Muscle of arm (tissue), 12 donors: Measurements from ENCODE around the gene C1orf226. TPM values are rescaled to one million over a fixed set of nuclear protein-coding genes. Genes with fewer than 3 reads are reported as not detected.

Experiments
- DNase-seq: peaks from one replicate; pipeline ENCODE4 v3.0.0-alpha.2; 2013
- polyA plus RNA-seq, 12 donors: library from polyadenylated mRNA; unstranded; fragments of 120-200 nt; gene quantifications; one replicate each; pipeline ENCODE4 v1.2.1, GENCODE V29; 2013; ENCODE audit not compliant: insufficient read length in 12 of 12

Gene C1orf226
- polyA plus RNA-seq, 12 donors, result 0.53 to 2.0 (median 1.3) TPM; not detected in 2

DNA sequence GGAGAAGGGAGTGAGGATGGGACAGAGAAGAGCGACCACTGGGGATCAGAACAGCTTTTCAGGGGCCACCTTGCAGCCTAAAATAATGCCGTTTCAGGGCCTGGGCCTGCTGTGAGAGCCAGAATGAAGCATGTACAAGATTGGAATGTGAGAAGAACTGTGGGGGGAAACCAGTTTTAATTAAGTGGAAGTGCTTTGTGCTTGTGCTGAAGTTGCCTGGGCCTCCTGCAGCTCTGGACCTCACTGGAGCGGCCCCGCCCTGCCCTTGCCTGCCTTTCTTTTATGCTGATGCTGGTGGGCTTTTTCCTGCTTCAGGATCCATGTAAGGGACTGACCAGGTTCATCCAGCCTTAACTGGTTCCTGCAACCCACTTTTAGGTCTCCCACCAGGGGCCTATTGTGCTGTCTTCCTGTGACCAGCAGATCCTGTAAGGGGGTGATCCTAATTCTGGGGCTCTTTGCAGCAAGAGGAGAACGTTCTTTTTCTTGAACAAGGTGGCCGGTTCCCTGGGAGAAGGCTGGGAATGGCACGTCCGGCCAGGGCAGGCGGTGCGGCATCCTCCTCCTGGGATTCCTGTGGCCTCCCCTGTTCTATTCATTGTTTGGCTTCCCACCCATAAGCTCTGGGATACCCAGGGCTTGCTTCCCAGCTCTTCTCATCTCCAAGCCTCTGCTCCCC is 3.2 kb downstream of the C1orf226 start:
- DNase-seq, result no peak

DNA sequence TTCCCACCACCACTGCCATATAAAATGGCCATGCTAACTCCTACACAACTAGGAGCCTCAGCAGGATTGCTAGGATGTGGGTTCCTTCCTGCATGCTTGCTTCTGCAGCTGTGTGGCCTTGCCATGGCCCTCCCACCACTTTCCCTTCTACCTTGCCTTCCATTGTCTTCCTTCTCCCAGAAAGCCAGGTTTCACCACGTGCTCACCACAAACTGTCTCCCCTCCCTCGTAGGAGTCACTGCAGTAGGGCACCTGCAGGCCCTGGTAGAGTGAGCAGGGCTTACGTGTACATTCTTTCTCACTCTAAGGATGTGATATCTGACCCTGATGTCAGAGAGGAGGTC is 3.7 kb downstream of the C1orf226 start:
- no peak for DNase-seq

DNA sequence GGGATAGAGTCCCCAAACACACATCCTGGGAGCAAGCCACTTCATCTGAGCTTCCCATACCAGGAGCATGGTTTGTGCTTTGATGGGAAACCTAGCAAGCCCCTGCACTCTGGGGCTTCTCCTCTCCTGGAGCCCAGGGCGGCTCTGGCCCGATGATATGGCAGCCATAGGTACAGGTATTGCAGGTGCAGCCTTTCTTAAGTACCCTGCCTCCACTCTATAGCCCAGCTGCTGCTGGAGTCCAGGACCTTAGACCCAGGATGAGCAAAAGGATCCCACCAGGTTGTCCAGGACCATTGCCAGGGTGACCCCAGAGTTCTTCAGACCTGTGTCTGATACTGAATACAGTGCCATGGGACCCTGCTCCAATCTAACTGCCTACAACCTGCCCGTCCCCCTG is 4.2 kb downstream of the C1orf226 start:
- DNase-seq, result no peak

DNA sequence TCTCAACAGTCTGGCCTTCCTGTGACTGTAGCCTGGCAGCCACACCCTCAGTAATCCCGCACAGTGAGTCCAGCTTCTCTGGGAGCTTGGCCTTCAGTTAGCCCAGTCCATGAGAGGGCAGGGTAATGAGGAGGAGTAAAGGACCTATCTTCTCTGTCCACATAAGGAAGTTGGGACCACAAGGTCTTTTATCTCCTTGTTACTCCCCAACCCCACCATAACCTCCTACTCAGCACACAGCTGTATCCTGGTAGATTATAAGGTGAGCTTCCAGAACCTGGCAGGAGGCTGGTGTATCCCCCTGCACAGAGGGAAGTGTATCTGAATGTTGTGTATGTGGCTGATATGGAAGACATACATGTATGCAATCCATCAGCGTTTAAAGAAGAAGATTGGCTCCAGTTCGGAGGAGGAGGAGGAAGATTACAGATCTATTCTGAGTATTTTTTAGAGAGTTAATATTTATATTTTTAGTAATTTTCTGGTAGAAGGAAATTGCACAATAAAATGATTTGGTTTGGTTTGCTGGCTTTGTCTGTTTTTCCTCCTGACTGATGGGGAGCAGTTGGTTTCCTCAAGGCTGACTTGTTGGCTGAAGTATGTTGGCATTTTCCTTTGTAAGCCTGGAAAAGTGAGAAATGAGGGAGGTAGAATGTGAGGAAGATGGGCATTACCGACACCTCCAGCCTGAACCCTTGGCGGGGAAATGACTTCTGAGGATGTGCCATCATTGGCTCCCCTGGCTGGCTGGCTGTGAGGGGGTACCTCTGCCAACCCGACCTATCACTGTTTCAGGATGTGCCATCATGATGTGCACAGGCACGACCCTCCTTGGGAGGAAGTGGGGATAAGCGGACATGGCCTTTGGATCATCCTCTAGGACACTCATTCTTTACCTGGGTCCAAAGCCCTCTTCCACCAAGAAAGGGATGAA is 5.0 kb downstream of the C1orf226 start:
- no peak for DNase-seq

DNA sequence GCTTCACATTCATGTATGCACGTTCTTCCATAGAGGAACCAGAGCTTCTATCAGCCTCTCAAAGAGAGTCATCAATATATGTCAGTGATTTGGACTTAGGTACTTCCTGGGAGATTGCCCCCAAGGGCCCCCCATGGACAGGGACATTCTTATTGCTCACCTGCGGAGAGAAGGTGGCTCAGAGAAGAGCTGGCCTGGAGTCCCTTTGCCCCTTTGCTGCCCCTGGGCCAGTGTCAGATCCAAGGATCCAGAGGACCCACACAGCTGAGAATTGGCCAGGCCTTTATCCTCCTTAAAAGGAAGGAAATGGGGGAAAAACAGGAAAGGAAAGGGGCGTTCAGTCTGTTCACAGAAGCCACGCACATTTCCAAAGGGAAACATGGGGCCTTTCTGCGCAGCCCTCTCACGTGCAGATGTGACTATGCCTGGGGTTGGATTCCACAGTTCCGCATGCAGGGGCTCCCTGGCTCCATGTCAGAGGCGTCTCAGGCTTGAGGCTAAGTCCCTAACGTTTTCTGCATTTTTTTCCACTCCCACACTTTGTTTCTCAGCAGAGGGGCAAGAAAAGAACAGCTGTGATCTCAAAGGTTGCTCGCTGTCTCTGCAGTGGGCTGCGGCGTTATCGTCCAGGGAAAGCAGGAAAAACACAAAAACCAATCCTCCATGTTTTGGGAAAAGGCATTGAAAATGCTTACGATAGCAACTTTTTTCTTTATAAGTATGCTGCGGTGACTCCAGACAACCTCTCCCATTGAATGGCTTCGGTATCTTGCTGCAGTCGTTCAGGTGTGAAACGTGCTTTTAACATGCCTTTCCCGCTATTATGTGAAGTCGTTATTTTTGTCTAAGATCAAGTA is 5.9 kb downstream of the C1orf226 start:
- DNase-seq, result no peak

DNA sequence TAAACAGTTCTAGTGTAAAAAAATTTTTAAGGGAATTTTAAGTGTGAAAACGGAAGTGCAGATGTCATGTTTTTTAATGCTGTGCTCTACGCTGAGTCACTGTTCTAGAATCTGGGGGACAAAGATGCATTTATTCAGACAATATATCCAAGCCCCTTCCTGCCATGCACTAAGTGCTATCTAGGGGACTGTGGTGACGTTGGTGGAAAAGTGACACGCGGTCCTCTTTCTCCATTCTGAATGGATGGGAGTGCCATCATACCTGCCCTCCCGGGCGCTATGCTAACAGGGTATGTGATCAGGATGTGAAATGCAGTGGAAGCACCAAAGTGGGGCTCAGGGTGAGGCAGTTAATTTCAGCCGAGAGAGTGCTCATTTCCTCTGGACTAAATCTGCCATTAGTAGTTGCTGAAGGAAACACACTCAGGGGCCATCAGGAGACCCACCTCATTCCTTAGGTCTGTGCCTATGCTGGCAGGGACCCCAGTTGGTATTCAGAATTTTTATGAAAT is 6.6 kb downstream of the C1orf226 start:
- no peak for DNase-seq

DNA sequence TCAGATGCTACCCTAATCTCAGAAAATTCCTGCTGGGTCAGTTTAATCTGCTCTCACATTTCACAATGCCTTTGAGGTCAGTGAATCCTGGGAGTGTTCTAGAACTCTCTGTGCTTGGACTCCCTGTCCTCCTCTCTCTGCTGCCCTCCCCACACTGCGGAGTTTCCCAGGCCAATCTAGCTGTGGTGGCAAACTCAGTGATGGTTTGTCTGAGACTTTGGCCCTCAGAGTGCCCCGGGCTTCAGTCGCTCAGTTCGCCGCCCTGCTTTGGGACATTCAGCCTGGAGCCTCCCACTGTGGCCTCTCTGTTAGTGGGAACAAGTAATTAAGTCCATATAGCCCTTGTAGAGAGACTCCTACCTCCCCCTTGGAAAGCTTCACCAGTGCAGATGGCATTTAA is 7.1 kb downstream of the C1orf226 start:
- DNase-seq, result no peak

DNA sequence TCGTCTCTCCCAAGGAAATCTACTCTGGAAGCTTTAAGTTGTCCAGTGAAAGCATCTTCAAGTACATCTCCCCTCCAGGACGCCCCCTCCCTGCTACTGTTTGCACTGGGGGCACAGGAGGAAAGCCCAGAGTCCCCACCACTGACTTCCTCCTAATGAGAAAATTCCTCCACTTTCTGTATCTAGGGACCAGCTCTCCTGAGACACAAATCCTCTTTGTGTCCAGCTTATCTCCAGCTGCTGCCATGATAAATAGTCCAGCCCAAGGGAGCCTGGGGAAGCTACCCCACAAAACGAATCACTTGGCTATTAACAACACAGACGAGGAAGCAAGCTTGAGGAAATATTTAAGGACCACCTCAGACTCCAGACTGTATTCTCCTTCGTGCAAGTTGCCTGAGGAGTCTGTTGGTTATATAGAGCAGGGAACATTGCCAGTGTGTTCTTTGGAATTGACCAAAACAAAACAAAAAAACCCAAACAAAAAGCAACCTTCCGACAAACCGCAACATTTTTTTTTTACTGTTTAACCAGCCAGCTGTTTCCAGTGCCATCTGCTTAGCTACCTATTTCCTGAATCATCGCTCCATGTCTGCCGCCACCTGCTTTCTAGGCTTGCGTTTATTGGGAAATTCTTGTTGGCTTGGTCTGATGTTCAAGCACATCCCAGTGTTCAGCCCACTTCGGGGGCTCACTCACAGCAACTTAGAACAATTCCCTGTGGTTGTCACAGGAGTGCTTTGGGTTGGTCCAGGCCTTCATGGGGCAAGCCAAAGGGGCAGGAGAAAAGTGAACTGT is 7.7 kb downstream of the C1orf226 start:
- no peak for DNase-seq

DNA sequence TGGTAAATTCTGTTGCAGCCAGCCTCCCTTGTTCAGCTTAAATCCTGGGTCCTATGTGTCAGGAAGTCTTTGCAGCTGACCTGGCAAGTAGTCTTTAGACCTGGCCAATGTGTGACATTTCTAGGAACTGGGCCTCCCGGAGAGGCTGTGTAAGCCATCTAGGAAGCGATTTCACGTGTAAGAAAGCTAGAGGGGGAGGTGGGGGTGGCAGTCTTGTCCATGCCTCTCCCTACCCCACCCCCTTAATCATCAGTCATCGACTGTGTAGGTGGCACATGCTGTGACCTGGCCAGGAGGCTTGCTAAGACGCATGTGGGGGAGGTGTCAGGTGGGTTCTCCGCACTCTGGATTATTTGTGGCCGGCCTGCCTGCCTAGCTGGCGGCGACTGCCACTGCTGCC is 8.4 kb downstream of the C1orf226 start:
- DNase-seq, result no peak

DNA sequence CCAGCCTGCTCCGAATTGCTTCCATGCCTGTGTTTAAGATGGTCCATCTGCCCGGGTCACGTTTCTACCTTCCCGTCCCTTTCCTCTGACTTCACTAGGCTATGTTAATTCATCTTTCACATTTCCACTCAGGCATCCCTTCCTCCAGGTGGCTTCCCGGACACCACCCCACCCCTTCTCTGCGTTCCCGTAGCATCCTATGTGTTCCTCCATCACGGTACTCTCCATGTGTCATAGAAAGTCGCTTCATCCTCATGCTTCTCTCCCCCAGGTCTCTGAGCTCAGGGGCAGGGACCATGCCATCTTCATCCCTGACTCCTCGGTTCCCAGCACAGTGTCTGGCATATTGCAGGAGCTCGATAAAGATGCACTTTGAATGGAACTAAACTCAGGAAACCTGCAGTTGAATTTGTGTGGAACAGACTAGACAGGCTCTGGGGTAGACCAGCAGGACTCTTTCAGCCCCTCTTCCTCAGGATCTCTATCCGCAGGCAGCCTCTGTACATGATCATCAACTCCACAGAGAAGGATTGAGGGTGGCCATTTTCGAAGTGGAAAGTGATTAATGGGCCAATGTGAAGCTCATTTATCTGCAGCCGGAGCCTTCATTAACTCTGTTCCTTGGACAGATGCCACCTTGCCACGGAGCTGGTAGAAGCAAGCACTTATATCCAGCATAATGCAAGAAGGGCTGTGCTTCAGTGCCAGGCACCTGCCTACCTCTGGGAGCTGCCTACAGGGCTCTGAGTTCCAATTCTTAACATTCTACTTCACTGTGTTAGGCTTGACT is 9.1 kb downstream of the C1orf226 start:
- DNase-seq, result no peak

DNA sequence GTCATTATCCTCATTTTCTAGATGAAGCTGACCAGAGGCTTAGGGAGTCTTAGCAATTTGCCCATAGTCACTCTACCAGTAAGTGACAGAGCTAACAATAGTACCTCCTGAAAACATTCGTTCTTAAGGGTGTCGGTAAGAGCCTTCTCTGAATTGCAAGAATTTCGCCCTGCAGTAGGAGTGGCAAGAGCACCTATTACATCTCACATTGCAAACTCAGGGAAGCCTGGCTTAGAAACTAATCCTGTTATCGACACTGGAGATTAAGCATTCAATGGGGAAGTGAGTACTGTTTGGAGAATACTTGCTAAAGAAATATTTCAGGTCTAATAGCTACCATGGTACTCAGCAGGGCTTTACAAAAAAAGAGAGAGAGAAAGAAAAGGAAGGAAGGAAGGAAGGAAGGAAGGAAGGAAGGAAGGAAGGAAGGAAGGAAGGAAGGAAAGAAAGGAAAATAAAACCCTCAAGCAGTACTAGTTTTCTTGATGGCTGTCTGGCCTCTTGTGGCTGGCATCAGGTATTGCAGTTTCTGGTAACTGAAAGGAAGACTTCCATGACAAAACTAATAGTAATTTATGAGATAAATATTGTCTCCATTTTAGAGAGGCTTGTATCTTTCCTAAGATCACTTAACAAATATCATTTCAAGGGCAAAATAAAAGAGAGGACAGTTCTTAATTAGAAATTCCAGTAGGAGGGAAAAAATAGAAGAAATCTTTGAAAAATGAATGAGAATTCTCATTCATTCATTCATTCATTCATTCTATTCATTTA is 10.4 kb downstream of the C1orf226 start:
- no peak for DNase-seq

DNA sequence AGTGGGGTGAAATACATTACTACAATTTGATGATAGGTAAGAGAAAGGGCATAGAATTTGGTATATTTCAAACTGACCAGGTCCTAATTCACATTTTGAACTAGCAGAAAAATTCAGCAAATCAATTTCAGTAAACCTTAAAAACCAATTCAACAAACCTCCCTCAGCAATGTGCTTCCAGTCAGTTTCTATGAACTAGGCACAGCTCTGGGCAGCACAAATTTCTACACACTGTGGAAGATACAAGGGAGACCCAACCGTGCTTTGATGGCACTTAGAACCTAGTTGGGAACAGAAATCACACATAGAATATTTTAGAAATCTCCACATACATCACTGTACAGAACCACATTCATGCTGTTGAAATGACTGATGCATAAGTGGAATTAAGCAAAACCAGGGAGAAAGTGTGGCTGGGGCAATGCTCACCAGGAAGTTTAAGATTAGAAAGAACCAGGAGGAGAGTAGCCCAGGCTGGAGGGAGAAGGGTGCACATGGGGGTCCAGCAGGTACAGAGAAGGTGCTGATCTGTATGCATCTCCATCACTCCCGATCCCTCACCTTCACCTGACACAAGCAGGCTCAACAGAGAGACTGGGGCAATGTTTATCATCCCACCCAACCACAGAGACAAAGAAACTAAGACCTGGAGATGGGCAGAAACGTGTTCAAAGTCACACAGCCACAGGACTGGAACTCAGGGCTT is 14.8 kb downstream of the C1orf226 start:
- DNase-seq, result no peak

DNA sequence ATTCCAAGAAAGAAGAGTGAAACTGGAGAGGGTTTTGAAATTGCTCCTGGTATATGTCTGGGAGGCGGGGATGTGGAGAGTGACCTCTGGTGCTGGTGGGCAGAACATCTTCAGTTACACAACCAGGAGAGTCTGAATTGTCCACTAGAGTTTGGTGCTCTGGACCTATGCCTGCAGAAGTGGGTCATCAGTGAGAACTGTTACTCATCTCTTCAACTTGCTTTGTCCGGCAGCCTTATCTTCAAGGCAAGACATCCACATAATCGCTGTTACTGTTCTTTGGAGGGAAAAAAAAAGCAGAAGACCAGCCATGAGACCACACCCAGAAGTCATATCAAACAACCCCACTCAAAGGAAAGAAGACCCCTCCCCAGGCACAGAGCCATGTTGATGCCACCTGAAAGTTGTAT is 15.5 kb downstream of the C1orf226 start:
- no peak for DNase-seq

DNA sequence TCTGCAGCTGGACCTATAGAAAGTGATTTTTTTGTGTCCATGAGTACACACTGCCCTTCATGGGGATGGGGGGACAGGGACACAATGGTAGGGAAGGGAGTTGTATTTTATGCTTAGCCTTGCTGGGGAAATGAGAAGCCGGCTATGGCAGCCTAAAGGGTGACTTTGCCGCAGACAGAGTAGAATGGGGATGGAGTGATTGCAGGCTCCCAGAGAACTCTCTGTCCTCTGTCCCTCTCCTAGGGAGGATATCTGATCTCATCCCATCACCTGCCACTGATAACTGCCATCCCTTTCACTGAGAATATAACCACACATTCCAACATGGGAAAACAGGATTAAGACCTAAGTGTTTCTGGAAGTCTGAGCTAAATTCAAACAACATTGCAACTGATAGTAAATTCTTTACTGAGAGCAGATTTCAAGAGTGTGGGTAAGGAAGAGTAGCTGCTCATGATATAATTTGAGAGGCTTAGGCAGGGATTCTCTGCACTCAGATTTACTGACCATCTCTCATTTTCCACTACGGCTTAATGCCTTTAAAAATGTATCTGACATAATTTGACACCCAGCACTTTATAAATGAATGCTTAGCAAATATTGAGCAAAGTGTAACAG is 16.5 kb downstream of the C1orf226 start:
- no peak for DNase-seq

DNA sequence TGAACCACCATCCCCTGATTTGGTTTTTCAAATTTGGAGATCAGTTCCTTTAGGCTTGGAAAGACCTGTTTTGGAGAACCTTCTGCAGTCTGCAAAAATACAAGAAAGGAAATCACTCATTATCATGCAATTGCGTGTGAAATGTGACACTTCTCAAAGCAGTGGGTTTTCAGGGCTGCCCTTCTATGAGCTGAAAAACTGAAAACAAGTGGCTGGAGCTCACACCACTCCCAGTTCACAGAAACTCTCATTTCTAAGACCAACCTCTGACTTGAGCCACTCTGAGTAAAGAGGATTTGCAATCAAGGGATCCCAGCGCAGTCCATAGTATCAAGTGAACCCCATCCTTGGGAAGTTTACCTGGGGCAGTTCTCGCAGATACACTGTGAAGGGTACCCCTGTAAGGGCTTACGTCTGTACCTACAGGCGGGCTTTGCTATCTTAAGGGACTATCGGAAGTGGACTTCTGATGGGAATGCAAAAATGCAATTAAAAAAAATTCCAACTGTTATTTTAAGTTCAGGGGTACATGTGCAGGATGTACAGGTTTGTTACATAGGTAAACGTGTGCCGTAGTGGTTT is 17.6 kb downstream of the C1orf226 start:
- DNase-seq, result no peak

DNA sequence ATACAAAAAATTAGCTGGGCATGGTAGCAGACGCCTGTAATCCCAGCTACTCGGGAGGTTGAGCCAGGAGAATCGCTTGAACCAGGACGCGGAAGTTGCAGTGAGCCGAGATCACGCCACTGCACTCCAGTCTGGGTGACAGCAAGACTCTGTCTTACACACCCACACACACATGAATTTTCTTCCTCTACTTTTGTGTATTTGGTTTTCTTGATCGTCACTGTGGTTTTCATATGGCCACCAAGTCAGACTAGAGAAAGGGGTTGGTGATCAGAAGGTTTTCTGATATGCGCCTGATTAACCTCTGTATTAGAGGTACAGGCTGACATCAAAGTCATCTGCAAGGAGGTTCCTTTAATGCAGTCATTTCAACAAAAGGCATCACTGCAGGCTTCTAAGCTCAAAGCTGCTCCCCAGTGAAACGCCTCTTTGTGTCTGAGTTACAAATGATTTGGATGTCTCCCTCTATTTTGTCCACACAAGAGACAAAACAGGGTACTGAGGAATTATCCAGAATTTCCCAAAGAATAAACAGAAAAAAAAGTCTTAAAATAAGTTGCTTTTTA is 19.3 kb downstream of the C1orf226 start:
- DNase-seq, result no peak

DNA sequence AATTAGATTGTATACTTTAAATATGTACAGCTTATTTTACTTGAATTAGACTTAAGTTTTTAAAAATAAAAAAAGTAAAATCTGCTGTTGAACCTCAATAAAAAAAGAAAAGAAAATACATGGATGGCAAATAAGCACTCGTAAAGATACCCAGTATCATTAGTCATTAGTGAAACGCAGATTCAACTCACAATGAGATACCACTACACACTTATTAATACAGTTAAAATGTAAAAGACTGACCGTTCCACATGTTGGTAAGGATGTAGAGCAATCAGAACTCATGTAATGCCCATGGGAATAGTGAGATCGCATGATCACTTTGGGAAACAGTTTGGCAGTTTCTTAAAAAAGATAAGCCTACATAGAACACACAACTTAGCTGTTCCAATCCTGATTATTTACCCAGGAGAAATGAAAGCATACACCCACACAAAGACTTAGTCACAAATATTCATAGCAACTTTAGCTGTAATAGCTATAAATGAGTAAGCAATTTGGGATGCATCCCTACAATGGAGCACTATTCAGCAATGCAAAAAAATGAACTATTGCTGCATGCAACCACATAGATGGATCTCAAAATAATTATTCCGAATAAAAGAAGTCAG is 23.1 kb downstream of the C1orf226 start:
- no peak for DNase-seq
